PC-3 (cell line): ENCODE results near the gene ATXN8OS.

Source experiments
- EZH2 ChIP-seq: fragments of 300-600 bp; sonication (generic); IDR thresholded peaks from one replicate; pipeline ENCODE4 v1.6.1; 2017; ENCODE audit warnings: antibody characterized with exemption, mild to moderate bottlenecking, low read length; ENCODE audit not compliant: unreplicated experiment
- TF ChIP-seq, protein P1 (sequence below): fragments of 300-600 bp; sonication (generic); conservative IDR thresholded peaks from 2 replicates; pipeline ENCODE4 v1.5.1; 2017; ENCODE audit warnings: antibody characterized with exemption, low read depth, mild to moderate bottlenecking, low read length

- TF ChIP-seq, protein P1, sequence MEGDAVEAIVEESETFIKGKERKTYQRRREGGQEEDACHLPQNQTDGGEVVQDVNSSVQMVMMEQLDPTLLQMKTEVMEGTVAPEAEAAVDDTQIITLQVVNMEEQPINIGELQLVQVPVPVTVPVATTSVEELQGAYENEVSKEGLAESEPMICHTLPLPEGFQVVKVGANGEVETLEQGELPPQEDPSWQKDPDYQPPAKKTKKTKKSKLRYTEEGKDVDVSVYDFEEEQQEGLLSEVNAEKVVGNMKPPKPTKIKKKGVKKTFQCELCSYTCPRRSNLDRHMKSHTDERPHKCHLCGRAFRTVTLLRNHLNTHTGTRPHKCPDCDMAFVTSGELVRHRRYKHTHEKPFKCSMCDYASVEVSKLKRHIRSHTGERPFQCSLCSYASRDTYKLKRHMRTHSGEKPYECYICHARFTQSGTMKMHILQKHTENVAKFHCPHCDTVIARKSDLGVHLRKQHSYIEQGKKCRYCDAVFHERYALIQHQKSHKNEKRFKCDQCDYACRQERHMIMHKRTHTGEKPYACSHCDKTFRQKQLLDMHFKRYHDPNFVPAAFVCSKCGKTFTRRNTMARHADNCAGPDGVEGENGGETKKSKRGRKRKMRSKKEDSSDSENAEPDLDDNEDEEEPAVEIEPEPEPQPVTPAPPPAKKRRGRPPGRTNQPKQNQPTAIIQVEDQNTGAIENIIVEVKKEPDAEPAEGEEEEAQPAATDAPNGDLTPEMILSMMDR: no peak
- no peak for TF ChIP-seq EZH2
These were observed 27.6 kb upstream of the ATXN8OS start for GRCh38 chr13:70080012-70080411.
